ENCODE results near the gene THSD8. TPM values are rescaled to one million over a fixed set of nuclear protein-coding genes. Genes with fewer than 3 reads are reported as not detected.
A peak's percentile ranks its signal among the peaks of the same experiment; 100 is the strongest.

THSD8 gene
- total RNA-seq, 1 donor from 2014 or later, result 2.8 TPM

DNA sequence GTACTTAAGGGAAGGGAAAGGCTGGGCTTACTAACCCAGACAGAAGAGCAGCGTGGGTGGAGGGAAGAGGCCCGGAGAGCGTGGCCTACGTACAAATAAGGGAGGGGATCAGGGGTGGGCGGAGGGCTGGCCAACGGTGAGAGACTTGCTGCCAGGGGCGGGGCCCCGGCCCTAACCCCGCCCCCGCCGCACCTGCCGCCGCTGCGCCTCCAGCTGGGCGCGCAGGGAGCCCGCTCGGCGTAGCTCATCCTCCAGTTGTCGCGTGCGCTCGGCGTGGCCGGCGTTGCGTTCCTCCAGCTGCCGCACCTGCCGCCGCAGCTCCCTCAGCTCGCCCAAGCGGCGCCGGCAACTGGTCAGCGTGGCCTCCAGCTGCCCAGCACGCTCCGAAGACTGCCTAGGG, 32.2 kb upstream of the THSD8 start:
- Histone ChIP-seq H3K27me3 (no peaks in the 10 kb centered on the region), H3K4me3 (no peak overlapping the region), H3K27ac (no peak overlapping the region), H3K9me3 (no peaks in the 10 kb centered on the region), H3K4me1 (peaks cover 8% of the 10 kb centered on the region), H3K36me3 (peaks cover 2% of the 10 kb centered on the region)
- intact Hi-C loops (cut with DNase I), result loop anchor here (5.0 kb wide), 1 partner anchor 78 kb away; no protein-coding TSS in a partner anchor
- peak; percentile 83 for DNase-seq
- peak; percentile 82 for ATAC-seq
- no peak for TF ChIP-seq CTCF (IDR thresholded peaks at IDR 0.05)

DNA sequence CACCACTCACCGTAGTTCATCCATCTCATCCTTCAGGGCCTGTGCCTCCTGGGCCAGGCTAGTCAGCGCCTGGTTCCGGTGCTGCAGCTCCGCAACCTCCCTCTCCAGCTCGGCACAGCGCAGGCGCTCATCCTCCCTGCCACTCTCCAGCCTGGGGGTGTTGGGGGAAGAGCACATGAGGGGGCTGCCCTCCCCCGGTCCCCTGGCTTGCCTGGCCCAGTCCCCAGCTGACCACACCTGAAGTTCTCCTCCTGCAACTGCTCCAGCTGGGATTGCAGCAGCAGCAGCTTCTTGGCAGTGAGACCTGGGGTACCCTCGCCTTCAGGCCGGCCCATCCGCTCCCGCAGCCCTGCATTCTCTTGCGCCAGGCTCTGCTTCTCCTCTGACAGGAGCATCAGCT, 30.9 kb upstream of the THSD8 start:
- no peaks in the 10 kb centered on the region for H3K9me3 ChIP-seq
- TF ChIP-seq CTCF (IDR thresholded peaks at IDR 0.05), result no peak
- H3K27me3 ChIP-seq, result no peaks in the 10 kb centered on the region
- peaks cover 6% of the 10 kb centered on the region for H3K4me1 ChIP-seq
- no peak overlapping the region for H3K27ac ChIP-seq
- no peak overlapping the region for H3K4me3 ChIP-seq
- intact Hi-C loops (cut with DNase I), result no loop called here
- H3K36me3 ChIP-seq, result no peaks in the 10 kb centered on the region
- ATAC-seq (no peak), DNase-seq (no peak)

- no peaks in the 10 kb centered on the region for H3K27me3 ChIP-seq
- ATAC-seq, result no peak
- no peak overlapping the region for H3K27ac ChIP-seq
- H3K4me3 ChIP-seq, result no peak overlapping the region
- intact Hi-C loops (cut with DNase I), result no loop called here
- H3K9me3 ChIP-seq, result no peaks in the 10 kb centered on the region
- H3K4me1 ChIP-seq, result peaks cover 2% of the 10 kb centered on the region
- no peak for TF ChIP-seq CTCF (IDR thresholded peaks at IDR 0.05)
- H3K36me3 ChIP-seq, result no peaks in the 10 kb centered on the region
- DNase-seq, result no peak
These were observed 29.5 kb upstream of the THSD8 start for GRCh38 chr19:12772323-12772722.

GRCh38 chr19:12773571-12773970, 28.3 kb upstream of the THSD8 start:
- Histone ChIP-seq H3K36me3 (no peaks in the 10 kb centered on the region), H3K27ac (no peak overlapping the region), H3K27me3 (no peaks in the 10 kb centered on the region), H3K9me3 (no peaks in the 10 kb centered on the region), H3K4me3 (no peak overlapping the region), H3K4me1 (peaks cover 7% of the 10 kb centered on the region)
- no peak for DNase-seq
- ATAC-seq, result no peak
- no peak for TF ChIP-seq CTCF (IDR thresholded peaks at IDR 0.05)
- intact Hi-C loops (cut with DNase I), result no loop called here

- intact Hi-C loops (cut with DNase I), result no loop called here
- peak; percentile 97 for DNase-seq
- H3K27ac ChIP-seq, result peak within 1 kb of the TSS; percentile 84
- peaks cover 16% of the 10 kb centered on the region for H3K4me1 ChIP-seq
- no peaks in the 10 kb centered on the region for H3K36me3 ChIP-seq
- no peak for TF ChIP-seq CTCF (IDR thresholded peaks at IDR 0.05)
- H3K27me3 ChIP-seq, result no peaks in the 10 kb centered on the region
- ATAC-seq, result peak; percentile 78
- peak within 1 kb of the TSS; percentile 73 for H3K4me3 ChIP-seq
- H3K9me3 ChIP-seq, result no peaks in the 10 kb centered on the region
These were observed 27.0 kb upstream of the THSD8 start, which contains the start of gene HOOK2 for GRCh38 chr19:12774588-12775555. Gene HOOK2 (minus strand): TSS chr19:12775552. CDS start chr19:12775449, 103 bp downstream.

Data from upper lobe of right lung (tissue), 1 donor.